Anterior cingulate cortex (tissue), 58 donors: Measurements from ENCODE around the gene ANGPTL5.
"Not testable (repeated sequence)": the region's sequence is repeated elsewhere in the genome, so short reads cannot be mapped to it uniquely, and the experiment has no call there.

Experiments used
- DNase-seq, 58 donors: peaks; one replicate each; lab custom pipeline; 2025; lab: John Stamatoyannopoulos, UW

The ANGPTL5 gene

GRCh38 chr11:101894505-101894904, 21.8 kb downstream of the ANGPTL5 start:
- DNase-seq = no peak

- DNase-seq = no peak
Measured at GRCh38 chr11:101889767-101890166, 26.6 kb downstream of the ANGPTL5 start.

- no peak for DNase-seq
Measured at GRCh38 chr11:101885631-101886030, 30.7 kb downstream of the ANGPTL5 start.

GRCh38 chr11:101881586-101881985, 34.7 kb downstream of the ANGPTL5 start:
- no peak for DNase-seq

GRCh38 chr11:101880222-101880621, 36.1 kb downstream of the ANGPTL5 start:
- no peak for DNase-seq

- peak in 3 of 58 donors; percentile 1 to 4 (median 2) for DNase-seq
Measured at GRCh38 chr11:101872171-101872882, 44.0 kb downstream of the ANGPTL5 start.

GRCh38 chr11:101870510-101870909, 45.8 kb downstream of the ANGPTL5 start:
- no peak for DNase-seq

- no peak for DNase-seq
Measured at GRCh38 chr11:101867951-101868350, 48.4 kb downstream of the ANGPTL5 start.

- DNase-seq = no peak
Measured at GRCh38 chr11:101866619-101867491, 49.5 kb downstream of the ANGPTL5 start.

- DNase-seq = no peak
Measured at GRCh38 chr11:101864098-101864497, 52.2 kb downstream of the ANGPTL5 start.

- DNase-seq = no peak
Measured at GRCh38 chr11:101863361-101863760, 53.0 kb downstream of the ANGPTL5 start.

GRCh38 chr11:101862391-101863233, 53.7 kb downstream of the ANGPTL5 start:
- DNase-seq = no peak

GRCh38 chr11:101860696-101861427, 55.5 kb downstream of the ANGPTL5 start:
- DNase-seq = peak in 19 of 58 donors; percentile 1 to 36 (median 3)

GRCh38 chr11:101852260-101852659, 64.1 kb downstream of the ANGPTL5 start:
- not testable (repeated sequence) for DNase-seq

GRCh38 chr11:101848262-101848661, 68.1 kb downstream of the ANGPTL5 start:
- no peak for DNase-seq

GRCh38 chr11:101844608-101845007, 71.7 kb downstream of the ANGPTL5 start:
- DNase-seq = no peak

GRCh38 chr11:101840704-101841103, 75.6 kb downstream of the ANGPTL5 start:
- no peak for DNase-seq
